ENCODE data around the gene ZCCHC14.
"Not testable (repeated sequence)": the region's sequence is repeated elsewhere in the genome, so short reads cannot be mapped to it uniquely, and the experiment has no call there.

The ZCCHC14 gene

DNA sequence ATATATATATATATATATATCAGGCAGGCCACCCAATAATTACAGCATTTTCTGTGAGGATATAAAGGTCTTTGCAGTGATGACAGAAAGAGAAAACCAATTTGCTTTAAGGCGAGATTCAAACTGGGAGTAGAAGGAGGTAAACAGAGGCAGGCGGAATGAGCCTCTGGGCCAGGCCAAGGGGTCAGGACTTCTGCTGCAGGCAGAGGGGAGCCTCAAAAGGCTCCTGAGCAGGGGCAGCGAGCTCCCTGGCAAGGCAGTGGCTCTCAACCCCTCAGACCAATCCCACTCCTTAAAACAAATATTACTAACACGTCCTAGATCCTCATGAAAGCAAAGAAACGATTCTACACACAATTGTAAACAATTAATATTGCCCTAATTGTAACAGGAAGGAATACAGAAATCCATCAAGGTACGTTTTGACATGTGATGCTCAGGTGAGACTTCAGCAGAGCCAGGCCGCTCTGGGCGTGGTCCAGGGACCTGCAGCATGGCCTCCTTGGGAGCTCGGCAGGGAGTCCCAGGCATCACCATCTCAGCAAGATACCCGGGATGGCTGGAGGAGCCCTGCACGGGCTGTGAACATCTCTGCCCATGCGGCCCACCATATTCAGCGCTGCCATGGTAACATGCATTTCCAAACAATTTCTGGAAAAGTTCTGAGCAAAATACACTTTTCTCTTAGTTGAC, 127.7 kb downstream of the ZCCHC14 start:
- H4K91ac ChIP-seq (ENCODE audit: low read depth, low read length), result no peak overlapping the region
- H2BK5ac ChIP-seq (ENCODE audit: low read depth, low read length, poor library complexity), result no peak overlapping the region
- H2BK12ac ChIP-seq (ENCODE audit: low read length), result no peak overlapping the region
- H3K4me3 ChIP-seq (ENCODE audit: low read depth, low read length), result no peak overlapping the region
- H3K18ac ChIP-seq (ENCODE audit: low read length), result no peak overlapping the region
- H3K36me3 ChIP-seq (ENCODE audit: control insufficient read depth in 1 of 2, insufficient read depth in 2 of 2, low read length in 2 of 2), result peaks cover 2 to 3% of the 10 kb centered on the region in 2 experiments
- no peak overlapping the region for H2BK120ac ChIP-seq (ENCODE audit: insufficient read depth, low read length, poor library complexity)
- H3K4ac ChIP-seq (ENCODE audit: low read depth, low read length), result no peak overlapping the region
- no peak overlapping the region for H2AK5ac ChIP-seq (ENCODE audit: low read length)
- no peak overlapping the region for H3K4me2 ChIP-seq (ENCODE audit: low read length)
- 100% methylated on average over 1 of the region's 13 CpGs for WGBS (ENCODE audit: extremely low coverage, insufficient coverage, insufficient read length)
- DNase-seq, result no peak
- no peak overlapping the region for H3K9ac ChIP-seq (ENCODE audit: low read length)
- no peak overlapping the region for H3K23ac ChIP-seq (ENCODE audit: low read length)
- no peaks in the 10 kb centered on the region for H3K9me3 ChIP-seq (ENCODE audit: insufficient read depth, low read depth, low read length)
- no peaks in the 10 kb centered on the region for H3K79me1 ChIP-seq (ENCODE audit: low read length)
- H4K8ac ChIP-seq (ENCODE audit: low read depth, low read length), result no peak overlapping the region
- H3K14ac ChIP-seq (ENCODE audit: low read length), result no peak overlapping the region
- H3K27me3 ChIP-seq (ENCODE audit: insufficient read depth, low read length), result no peaks in the 10 kb centered on the region
- no peak overlapping the region for H4K12ac ChIP-seq (ENCODE audit: low read depth, low read length)
- H3K4me1 ChIP-seq (ENCODE audit: control insufficient read depth in 1 of 2, insufficient read depth in 2 of 2, low read length in 2 of 2), result peaks cover 5 to 6% of the 10 kb centered on the region in 2 experiments
- no peak overlapping the region for H2AFZ ChIP-seq (ENCODE audit: insufficient read depth, low read length, poor library complexity)
- H3K79me2 ChIP-seq (ENCODE audit: control insufficient read depth, insufficient read depth, low read length, poor library complexity), result no peaks in the 10 kb centered on the region
- no peak overlapping the region for H3K27ac ChIP-seq (ENCODE audit: low read depth, low read length)

DNA sequence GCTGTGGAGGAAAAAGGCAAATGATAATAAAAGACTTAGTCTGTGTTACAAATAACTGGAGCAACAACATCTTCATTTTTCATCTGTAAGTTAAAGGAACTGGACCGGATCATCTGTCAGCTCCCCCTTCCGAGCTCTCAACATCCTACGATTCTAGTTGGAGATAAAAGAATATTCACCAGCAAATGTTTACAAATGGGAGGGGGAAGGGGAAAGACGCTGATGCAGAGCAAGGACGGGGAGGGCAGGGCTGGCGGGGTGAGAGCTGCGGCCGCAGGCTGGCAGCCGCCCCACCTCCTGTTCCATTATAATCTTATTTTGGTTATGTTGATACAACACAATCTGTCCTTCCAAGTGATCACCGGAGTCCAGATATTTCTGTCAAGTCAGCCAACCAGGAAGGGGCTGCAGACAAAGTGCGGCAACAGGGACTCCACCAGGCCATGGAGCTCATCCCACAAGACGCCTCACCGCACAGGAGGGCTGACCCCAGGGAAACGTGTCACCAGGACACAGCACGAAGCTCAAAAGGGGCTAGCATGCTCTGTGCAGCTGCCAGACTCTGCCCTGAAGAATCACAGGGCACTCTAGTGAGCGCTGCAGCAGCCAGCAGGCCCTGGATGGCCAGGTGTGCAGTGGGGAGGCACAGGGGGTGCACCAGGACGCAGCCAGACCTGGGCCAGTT, 128.9 kb downstream of the ZCCHC14 start:
- Histone ChIP-seq H3K36me3 (ENCODE audit: control insufficient read depth in 1 of 2, insufficient read depth in 2 of 2, low read length in 2 of 2) (peaks cover 6% of the 10 kb centered on the region in 2 experiments), H4K91ac (ENCODE audit: low read depth, low read length) (no peak overlapping the region), H3K4me2 (ENCODE audit: low read length) (no peak overlapping the region), H3K18ac (ENCODE audit: low read length) (peak overlapping the region; percentile 68), H3K79me2 (ENCODE audit: control insufficient read depth, insufficient read depth, low read length, poor library complexity) (no peaks in the 10 kb centered on the region), H3K4ac (ENCODE audit: low read depth, low read length) (no peak overlapping the region), H2AK5ac (ENCODE audit: low read length) (no peak overlapping the region), H3K14ac (ENCODE audit: low read length) (peak overlapping the region; percentile 14), H3K27ac (ENCODE audit: low read depth, low read length) (no peak overlapping the region), H4K8ac (ENCODE audit: low read depth, low read length) (no peak overlapping the region), H3K9me3 (ENCODE audit: insufficient read depth, low read depth, low read length) (no peaks in the 10 kb centered on the region), H3K4me3 (ENCODE audit: low read depth, low read length) (no peak overlapping the region), H3K4me1 (ENCODE audit: control insufficient read depth in 1 of 2, insufficient read depth in 2 of 2, low read length in 2 of 2) (peaks cover 5 to 6% of the 10 kb centered on the region in 2 experiments), H3K79me1 (ENCODE audit: low read length) (no peaks in the 10 kb centered on the region), H3K9ac (ENCODE audit: low read length) (no peak overlapping the region), H2AFZ (ENCODE audit: insufficient read depth, low read length, poor library complexity) (peak overlapping the region; percentile 6), H3K27me3 (ENCODE audit: insufficient read depth, low read length) (no peaks in the 10 kb centered on the region), H3K23ac (ENCODE audit: low read length) (no peak overlapping the region), H2BK12ac (ENCODE audit: low read length) (no peak overlapping the region), H4K12ac (ENCODE audit: low read depth, low read length) (peak overlapping the region; percentile 36), H2BK120ac (ENCODE audit: insufficient read depth, low read length, poor library complexity) (no peak overlapping the region), H2BK5ac (ENCODE audit: low read depth, low read length, poor library complexity) (no peak overlapping the region)
- DNase-seq, result no peak
- no CpG with 5 or more reads among the region's 17 CpGs for WGBS (ENCODE audit: extremely low coverage, insufficient coverage, insufficient read length)

DNA sequence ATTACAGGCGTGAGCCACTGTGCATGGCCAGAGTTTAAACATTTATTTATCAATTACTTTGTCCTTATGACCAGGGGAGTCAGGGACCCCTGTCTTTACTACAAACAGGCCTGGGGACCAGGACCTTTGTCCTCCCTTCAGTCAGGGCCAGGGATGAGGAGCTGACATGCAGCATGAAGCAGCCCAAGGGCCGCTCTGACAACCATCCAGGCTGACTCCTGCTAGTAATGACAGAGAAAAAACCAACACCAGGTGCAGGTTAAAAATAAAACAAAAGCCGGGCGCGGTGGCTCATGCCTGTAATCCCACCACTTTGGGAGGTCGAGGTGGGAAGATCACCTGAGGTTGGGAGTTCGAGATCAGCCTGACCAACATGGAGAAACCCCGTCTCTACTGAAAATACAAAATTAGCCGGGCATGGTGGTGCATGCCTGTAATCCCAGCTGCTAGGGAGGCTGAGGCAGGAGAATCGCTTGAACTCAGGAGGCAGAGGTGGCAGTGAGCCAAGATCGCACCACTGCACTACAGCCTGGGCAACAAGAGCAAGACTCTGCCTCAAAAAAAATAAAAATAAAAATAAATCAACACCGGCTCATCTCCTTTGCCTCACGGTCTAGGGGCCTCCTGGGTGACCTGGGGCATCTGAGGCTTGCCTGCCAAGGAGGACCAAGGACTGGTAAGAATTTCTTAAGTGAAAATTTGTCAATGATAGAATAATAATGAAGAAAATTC, 129.8 kb downstream of the ZCCHC14 start:
- H4K12ac ChIP-seq (ENCODE audit: low read depth, low read length); H2BK5ac ChIP-seq (ENCODE audit: low read depth, low read length, poor library complexity); H2BK12ac ChIP-seq (ENCODE audit: low read length); H2AFZ ChIP-seq (ENCODE audit: insufficient read depth, low read length, poor library complexity); H3K79me1 ChIP-seq (ENCODE audit: low read length); H3K79me2 ChIP-seq (ENCODE audit: control insufficient read depth, insufficient read depth, low read length, poor library complexity); H3K4me1 ChIP-seq (ENCODE audit: control insufficient read depth in 1 of 2, insufficient read depth in 2 of 2, low read length in 2 of 2); H3K27me3 ChIP-seq (ENCODE audit: insufficient read depth, low read length); H3K23ac ChIP-seq (ENCODE audit: low read length); H3K9ac ChIP-seq (ENCODE audit: low read length); H4K8ac ChIP-seq (ENCODE audit: low read depth, low read length); H3K4me3 ChIP-seq (ENCODE audit: low read depth, low read length); H3K18ac ChIP-seq (ENCODE audit: low read length); H2BK120ac ChIP-seq (ENCODE audit: insufficient read depth, low read length, poor library complexity); H3K4me2 ChIP-seq (ENCODE audit: low read length); H3K27ac ChIP-seq (ENCODE audit: low read depth, low read length); H3K4ac ChIP-seq (ENCODE audit: low read depth, low read length); DNase-seq; H3K14ac ChIP-seq (ENCODE audit: low read length); H4K91ac ChIP-seq (ENCODE audit: low read depth, low read length); H2AK5ac ChIP-seq (ENCODE audit: low read length); H3K9me3 ChIP-seq (ENCODE audit: insufficient read depth, low read depth, low read length): not testable (repeated sequence)
- H3K36me3 ChIP-seq (ENCODE audit: control insufficient read depth in 1 of 2, insufficient read depth in 2 of 2, low read length in 2 of 2), result peaks cover 12 to 15% of the 10 kb centered on the region in 2 experiments
- no CpG with 5 or more reads among the region's 13 CpGs for WGBS (ENCODE audit: extremely low coverage, insufficient coverage, insufficient read length)

DNA sequence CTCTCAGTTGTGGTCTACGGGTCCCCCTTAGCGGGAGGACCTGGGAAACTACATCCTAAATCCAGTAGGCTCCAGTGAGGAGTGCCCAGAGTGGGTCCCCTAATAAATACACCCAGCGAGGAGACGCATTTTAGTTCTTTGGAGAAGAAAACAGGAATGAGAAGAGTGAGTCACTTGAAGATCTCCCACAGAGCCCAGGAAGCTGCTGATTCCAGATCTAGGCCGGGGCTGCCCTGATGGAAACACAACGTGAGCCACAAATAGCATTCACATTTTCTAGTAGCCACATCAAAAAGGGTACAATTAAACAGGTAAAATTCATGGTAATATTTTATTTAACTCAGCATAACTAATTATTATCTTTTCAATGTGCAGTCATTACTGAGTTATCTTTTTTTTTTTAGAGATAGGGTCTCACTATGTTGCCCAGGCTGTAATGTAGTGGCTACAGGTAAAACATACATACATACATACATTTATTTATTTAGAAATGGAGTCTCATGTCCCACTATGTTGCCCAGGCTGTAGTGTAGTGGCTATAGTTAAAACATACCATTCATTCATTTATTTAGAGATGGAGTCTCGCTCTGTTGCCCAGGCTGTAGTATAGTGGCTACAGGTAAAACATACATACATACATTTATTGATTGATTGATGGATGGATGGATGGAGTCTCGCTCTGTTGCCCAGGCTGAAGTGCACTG, 130.8 kb downstream of the ZCCHC14 start:
- no peaks in the 10 kb centered on the region for H3K27me3 ChIP-seq (ENCODE audit: insufficient read depth, low read length)
- no peak overlapping the region for H4K91ac ChIP-seq (ENCODE audit: low read depth, low read length)
- H3K18ac ChIP-seq (ENCODE audit: low read length), result no peak overlapping the region
- H3K4me3 ChIP-seq (ENCODE audit: low read depth, low read length), result no peak overlapping the region
- H3K36me3 ChIP-seq (ENCODE audit: control insufficient read depth in 1 of 2, insufficient read depth in 2 of 2, low read length in 2 of 2), result peaks cover 13 to 15% of the 10 kb centered on the region in 2 experiments
- H3K14ac ChIP-seq (ENCODE audit: low read length), result no peak overlapping the region
- H2BK5ac ChIP-seq (ENCODE audit: low read depth, low read length, poor library complexity), result no peak overlapping the region
- no peak overlapping the region for H2AK5ac ChIP-seq (ENCODE audit: low read length)
- no peak overlapping the region for H3K23ac ChIP-seq (ENCODE audit: low read length)
- peaks cover 5 to 6% of the 10 kb centered on the region in 2 experiments for H3K4me1 ChIP-seq (ENCODE audit: control insufficient read depth in 1 of 2, insufficient read depth in 2 of 2, low read length in 2 of 2)
- H4K12ac ChIP-seq (ENCODE audit: low read depth, low read length), result no peak overlapping the region
- H3K79me1 ChIP-seq (ENCODE audit: low read length), result no peaks in the 10 kb centered on the region
- H3K9ac ChIP-seq (ENCODE audit: low read length), result no peak overlapping the region
- no peaks in the 10 kb centered on the region for H3K9me3 ChIP-seq (ENCODE audit: insufficient read depth, low read depth, low read length)
- no peak for DNase-seq
- no CpG with 5 or more reads among the region's 8 CpGs for WGBS (ENCODE audit: extremely low coverage, insufficient coverage, insufficient read length)
- no peak overlapping the region for H3K4me2 ChIP-seq (ENCODE audit: low read length)
- H2BK12ac ChIP-seq (ENCODE audit: low read length), result no peak overlapping the region
- no peak overlapping the region for H2BK120ac ChIP-seq (ENCODE audit: insufficient read depth, low read length, poor library complexity)
- H3K27ac ChIP-seq (ENCODE audit: low read depth, low read length), result no peak overlapping the region
- H3K79me2 ChIP-seq (ENCODE audit: control insufficient read depth, insufficient read depth, low read length, poor library complexity), result no peaks in the 10 kb centered on the region
- H3K4ac ChIP-seq (ENCODE audit: low read depth, low read length), result no peak overlapping the region
- no peak overlapping the region for H4K8ac ChIP-seq (ENCODE audit: low read depth, low read length)
- H2AFZ ChIP-seq (ENCODE audit: insufficient read depth, low read length, poor library complexity), result no peak overlapping the region
